VCaP (cell line): ENCODE results near the gene EFL1.
"Not testable (repeated sequence)": the region's sequence is repeated elsewhere in the genome, so short reads cannot be mapped to it uniquely, and the experiment has no call there.

ENCODE experiments used
- H3K27ac ChIP-seq: fragments of 450-650 bp; 2 replicates; pipeline ENCODE4 v1.5.1; 2017
- TF ChIP-seq, protein P1 (sequence below): fragments of 450-650 bp; conservative IDR thresholded peaks from 2 replicates; pipeline ENCODE4 v1.5.1; 2017; ENCODE audit warnings: mild to moderate bottlenecking, moderate library complexity

The EFL1 gene

DNA sequence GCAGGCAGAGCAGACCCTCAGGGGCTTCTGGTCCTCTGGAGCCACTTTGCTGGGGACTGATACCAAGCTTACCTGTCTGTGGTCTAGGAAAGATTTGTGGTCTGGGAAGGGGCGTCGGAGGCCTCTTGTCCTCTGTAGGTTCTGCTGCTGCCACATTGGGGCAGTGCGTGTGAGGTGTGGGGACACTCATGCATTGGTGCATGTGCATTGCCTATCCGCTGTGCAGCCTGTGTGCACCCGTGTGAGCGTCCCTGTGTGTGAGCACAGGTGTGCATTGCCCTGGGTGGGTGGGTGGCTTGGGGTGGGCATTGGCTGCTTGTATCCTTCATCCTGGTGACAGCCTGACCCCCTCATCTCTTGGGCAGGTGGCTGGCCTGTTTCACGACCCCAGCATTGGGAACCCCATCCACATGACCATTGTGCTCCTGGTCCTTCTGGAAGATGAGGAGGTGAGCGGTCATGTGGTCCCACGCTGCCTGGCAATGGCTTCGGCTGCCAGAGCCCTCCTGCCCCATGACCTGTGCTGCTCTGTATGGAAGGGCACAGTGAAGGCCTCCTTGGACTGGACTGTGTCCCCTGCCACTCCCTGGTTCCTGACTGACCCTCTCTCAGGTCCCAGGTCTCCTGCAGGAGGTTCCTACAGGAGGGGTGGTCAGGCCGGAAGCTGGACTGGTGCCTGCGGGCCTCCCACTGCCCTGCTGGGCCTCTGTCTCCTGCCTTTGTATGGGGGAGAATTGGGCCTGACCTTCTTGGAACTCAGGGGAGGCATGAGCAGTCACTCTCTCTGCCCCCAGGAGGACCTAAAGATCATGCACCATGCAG, 41.6 kb upstream of the EFL1 start:
- peak overlapping the region; percentile 33 for H3K27ac ChIP-seq
- TF ChIP-seq, protein P1, sequence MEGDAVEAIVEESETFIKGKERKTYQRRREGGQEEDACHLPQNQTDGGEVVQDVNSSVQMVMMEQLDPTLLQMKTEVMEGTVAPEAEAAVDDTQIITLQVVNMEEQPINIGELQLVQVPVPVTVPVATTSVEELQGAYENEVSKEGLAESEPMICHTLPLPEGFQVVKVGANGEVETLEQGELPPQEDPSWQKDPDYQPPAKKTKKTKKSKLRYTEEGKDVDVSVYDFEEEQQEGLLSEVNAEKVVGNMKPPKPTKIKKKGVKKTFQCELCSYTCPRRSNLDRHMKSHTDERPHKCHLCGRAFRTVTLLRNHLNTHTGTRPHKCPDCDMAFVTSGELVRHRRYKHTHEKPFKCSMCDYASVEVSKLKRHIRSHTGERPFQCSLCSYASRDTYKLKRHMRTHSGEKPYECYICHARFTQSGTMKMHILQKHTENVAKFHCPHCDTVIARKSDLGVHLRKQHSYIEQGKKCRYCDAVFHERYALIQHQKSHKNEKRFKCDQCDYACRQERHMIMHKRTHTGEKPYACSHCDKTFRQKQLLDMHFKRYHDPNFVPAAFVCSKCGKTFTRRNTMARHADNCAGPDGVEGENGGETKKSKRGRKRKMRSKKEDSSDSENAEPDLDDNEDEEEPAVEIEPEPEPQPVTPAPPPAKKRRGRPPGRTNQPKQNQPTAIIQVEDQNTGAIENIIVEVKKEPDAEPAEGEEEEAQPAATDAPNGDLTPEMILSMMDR, result no peak

DNA sequence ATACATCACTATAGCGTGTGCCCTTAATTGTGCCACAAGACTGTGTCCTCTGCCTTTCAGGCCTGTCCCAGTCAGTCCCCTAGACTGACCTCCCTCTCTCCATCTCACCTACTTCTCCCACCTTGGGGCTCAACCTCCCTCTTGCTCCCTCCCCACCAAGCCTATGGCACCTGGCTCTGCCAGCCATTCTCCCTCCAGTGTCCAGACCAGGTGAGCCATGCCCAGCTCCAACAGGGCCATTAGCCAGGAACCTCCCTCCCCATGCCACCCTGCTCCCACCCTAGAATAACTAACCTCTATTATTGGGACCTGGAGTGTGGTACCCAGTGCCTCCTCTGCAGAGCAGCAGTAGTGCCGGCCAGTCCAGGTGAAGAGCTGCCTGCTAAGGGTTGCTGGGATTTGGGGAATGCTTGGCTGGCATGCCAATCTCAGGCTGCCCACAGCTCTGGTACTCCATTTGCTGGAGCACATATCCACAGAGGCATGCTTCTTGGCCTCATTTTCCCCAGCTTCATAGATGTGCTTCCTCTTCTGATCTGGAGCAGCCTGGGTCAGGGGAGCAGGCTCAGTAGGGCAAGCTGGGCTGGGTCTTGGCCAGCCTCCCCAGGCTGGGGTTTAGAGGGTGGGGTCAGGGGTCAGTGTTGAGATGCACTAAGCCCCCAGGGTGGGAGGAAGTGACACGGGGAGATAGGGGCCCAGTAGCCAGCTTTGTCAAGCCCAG, 38.9 kb upstream of the EFL1 start:
- H3K27ac ChIP-seq, result no peak overlapping the region
- TF ChIP-seq, protein P1, result no peak

DNA sequence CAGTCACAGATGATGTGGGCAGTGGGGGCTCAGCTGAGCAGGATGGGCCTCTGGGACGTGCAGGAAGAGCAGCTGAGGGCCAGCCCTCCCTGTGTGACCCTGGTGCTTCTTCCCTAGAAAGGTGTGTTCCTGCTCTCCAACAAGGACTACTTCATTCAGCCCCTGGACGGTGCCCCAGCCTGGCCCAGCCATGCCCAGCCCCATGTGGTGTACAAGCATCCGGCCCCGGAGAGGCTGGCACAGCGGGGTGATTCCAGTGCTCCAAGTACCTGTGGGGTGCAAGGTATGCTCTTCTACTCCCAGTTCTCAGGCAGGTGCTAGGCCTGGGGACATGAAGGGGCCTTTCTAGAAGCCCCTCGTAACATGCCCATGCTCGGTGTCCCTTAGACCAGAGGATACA, 38.3 kb upstream of the EFL1 start:
- TF ChIP-seq, protein P1, result no peak
- H3K27ac ChIP-seq, result no peak overlapping the region

DNA sequence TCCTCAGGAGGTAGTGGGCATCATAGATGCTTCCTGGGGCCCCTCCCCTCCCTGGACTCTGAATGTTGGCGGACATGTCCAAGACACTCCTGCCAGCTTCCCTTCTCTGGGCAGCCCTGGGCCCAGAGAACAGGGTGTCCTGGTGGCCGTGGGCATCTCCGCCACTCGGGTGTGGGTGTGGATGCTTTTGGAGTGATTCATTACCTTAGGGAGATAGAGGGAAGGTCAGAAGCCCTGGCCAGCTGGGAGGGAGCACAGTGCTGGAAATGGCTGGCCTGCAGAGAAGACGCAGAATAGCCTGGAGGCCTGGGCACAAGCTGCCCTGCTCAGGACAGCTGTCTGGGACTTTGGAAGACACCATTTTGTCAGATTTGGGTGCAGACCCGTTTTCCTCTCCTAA, 37.8 kb upstream of the EFL1 start:
- H3K27ac ChIP-seq, result not testable (repeated sequence)

DNA sequence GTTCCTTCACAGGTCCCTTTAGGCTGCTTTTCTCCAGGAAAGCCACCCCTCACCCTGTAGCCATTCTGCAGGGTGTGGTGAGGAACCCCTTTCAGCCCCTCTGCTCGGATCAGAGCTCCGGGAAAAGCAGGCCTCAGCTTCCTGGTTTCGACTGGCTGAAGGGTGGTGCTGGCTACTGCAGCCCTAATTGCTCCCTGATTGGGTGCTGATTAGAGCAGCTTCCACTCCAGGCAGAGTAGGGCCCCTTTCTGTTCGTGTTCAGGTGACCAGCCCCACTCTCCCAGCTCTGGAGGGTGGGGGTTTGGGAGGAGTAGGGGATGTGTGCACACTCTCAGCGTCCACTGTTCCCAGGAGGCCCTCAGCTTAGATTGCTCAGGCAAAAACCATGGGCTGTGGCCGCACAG, 37.0 kb upstream of the EFL1 start:
- not testable (repeated sequence) for H3K27ac ChIP-seq

DNA sequence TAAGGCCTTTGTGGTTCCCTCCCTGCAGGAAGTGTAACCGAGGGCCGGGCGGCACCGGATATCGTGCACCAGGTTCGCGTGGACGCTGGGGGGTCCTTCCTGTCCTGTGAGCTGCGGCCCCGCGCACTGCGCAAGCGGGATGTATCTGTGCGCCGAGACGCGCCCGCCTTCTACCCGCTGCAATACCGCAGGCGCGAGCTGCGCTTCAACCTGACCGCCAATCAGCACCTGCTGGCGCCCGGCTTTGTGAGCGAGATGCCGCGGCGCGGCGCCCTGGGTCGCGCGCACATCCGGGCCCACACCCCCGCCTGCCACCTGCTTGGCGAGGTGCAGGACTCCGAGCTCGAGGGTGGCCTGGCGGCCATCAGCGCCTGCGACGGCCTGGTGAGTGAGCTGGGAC, 36.0 kb upstream of the EFL1 start:
- H3K27ac ChIP-seq, result no peak overlapping the region
- TF ChIP-seq, protein P1, result no peak

DNA sequence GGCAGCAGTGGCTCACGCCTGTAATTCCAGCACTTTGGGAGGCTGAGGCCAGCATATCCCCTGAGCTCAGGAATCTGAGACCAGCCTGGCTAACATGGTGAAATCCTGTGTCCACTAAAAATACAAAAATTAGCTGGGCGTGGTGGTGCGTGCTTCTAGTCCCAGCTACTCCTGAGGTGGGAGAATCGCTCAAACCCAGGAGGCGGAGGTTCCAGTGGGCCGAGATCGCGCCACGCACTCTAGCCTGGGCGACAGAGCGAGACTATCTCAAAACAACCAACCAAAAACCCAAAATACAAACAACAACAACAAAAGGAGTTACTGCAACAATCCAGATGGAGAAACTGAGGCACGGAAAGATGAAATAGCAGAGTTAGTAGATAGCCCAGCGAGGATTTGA, 35.5 kb upstream of the EFL1 start:
- TF ChIP-seq, protein P1, result no peak
- no peak overlapping the region for H3K27ac ChIP-seq

DNA sequence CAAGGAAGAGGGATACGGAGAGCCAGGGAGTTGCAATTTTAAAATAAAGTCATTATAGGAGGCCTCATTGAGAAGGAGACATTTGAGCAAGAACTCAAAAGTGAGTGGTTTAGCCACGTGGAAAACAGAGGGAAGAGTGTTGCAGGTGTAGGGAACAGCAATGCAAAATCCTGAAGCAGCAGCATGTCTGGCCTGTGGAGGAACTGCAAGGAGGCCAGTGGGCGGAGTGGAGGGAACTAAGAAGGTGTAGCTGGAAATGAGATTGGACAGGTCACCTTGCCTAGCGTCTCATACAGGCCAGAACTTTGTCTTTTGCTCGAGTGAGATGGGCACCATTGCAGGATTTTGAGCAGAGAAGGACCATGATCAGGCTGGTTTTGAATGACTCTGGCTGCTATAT, 35.0 kb upstream of the EFL1 start:
- no peak overlapping the region for H3K27ac ChIP-seq
- TF ChIP-seq, protein P1, result no peak
